H9 (cell line): ENCODE measurements around the gene ZNF611. TPM values are rescaled to one million over a fixed set of nuclear protein-coding genes. Genes with fewer than 3 reads are reported as not detected.

Source experiments
- DNase-seq: peaks from one replicate; pipeline ENCODE4 v3.0.0-alpha.2; 2017
- H2AFZ ChIP-seq: one replicate; pipeline ENCODE4 v1.6.1; 2013; ENCODE audit warnings: mild to moderate bottlenecking, low read length, control low read depth, moderate library complexity
- H2AK5ac ChIP-seq: 2 replicates; pipeline ENCODE4 v1.6.1; 2013; ENCODE audit warnings: low read length, control low read depth, mixed read lengths; ENCODE audit not compliant: insufficient read length
- H2BK120ac ChIP-seq: one replicate; pipeline ENCODE4 v1.6.1; 2013; ENCODE audit warnings: low read depth, mild to moderate bottlenecking, low read length, control low read depth, inconsistent platforms; ENCODE audit not compliant: poor library complexity, severe bottlenecking
- H2BK12ac ChIP-seq: 2 replicates; pipeline ENCODE4 v1.6.1; 2013; ENCODE audit warnings: low read length, control low read depth, mixed read lengths, low read depth; ENCODE audit not compliant: insufficient read length
- H2BK15ac ChIP-seq: 2 replicates; pipeline ENCODE4 v1.6.1; 2013; ENCODE audit warnings: low read depth, low read length, control low read depth
- H2BK20ac ChIP-seq: one replicate; pipeline ENCODE4 v1.6.1; 2013; ENCODE audit warnings: low read depth, mild to moderate bottlenecking, low read length, control low read depth, inconsistent platforms; ENCODE audit not compliant: poor library complexity, severe bottlenecking
- H2BK5ac ChIP-seq: 2 replicates; pipeline ENCODE4 v1.6.1; 2013; ENCODE audit warnings: low read length, control low read depth, mixed read lengths; ENCODE audit not compliant: insufficient read length
- H3K14ac ChIP-seq: 2 replicates; pipeline ENCODE4 v1.6.1; 2013; ENCODE audit warnings: low read length, control low read depth; ENCODE audit not compliant: insufficient read depth
- H3K18ac ChIP-seq: 2 replicates; pipeline ENCODE4 v1.6.1; 2013; ENCODE audit warnings: low read depth, mild to moderate bottlenecking, mixed read lengths, low read length, control low read depth; ENCODE audit not compliant: insufficient read length
- H3K23ac ChIP-seq: 2 replicates; pipeline ENCODE4 v1.6.1; 2013; ENCODE audit warnings: low read length, control low read depth, mixed read lengths, low read depth; ENCODE audit not compliant: insufficient read length
- H3K23me2 ChIP-seq: 2 replicates; pipeline ENCODE4 v1.6.1; 2013; ENCODE audit warnings: low read depth, mild to moderate bottlenecking, mixed read lengths, low read length, control low read depth; ENCODE audit not compliant: insufficient read length, poor library complexity, severe bottlenecking
- H3K27ac ChIP-seq: 2 replicates; pipeline ENCODE4 v1.5.1; 2013; ENCODE audit warnings: low read length, control low read depth, mixed read lengths, low read depth; ENCODE audit not compliant: insufficient read length
- H3K27me3 ChIP-seq: 2 replicates; pipeline ENCODE4 v1.6.1; 2013; ENCODE audit warnings: low read length, control low read depth, inconsistent platforms; ENCODE audit not compliant: insufficient read depth
- H3K4ac ChIP-seq: 2 replicates; pipeline ENCODE4 v1.6.1; 2013; ENCODE audit warnings: low read depth, mild to moderate bottlenecking, control low read depth, inconsistent platforms, low read length, moderate library complexity
- H3K4me1 ChIP-seq: 2 replicates; pipeline ENCODE4 v1.6.1; 2013; ENCODE audit warnings: low read length, control low read depth, inconsistent platforms; ENCODE audit not compliant: insufficient read depth
- H3K4me2 ChIP-seq: 2 replicates; pipeline ENCODE4 v1.6.1; 2013; ENCODE audit warnings: low read length, control low read depth, mixed read lengths; ENCODE audit not compliant: insufficient read length, insufficient read depth
- H3K56ac ChIP-seq: 2 replicates; pipeline ENCODE4 v1.6.1; 2013; ENCODE audit warnings: low read depth, mild to moderate bottlenecking, mixed read lengths, low read length, control low read depth; ENCODE audit not compliant: insufficient read length
- H3K79me1 ChIP-seq: 2 replicates; pipeline ENCODE4 v1.6.1; 2013; ENCODE audit warnings: low read depth, mild to moderate bottlenecking, moderate library complexity, low read length, control low read depth, inconsistent platforms; ENCODE audit not compliant: insufficient read depth, poor library complexity, severe bottlenecking
- H3K79me2 ChIP-seq: 2 replicates; pipeline ENCODE4 v1.6.1; 2013; ENCODE audit warnings: low read length, control low read depth, inconsistent platforms; ENCODE audit not compliant: insufficient read depth
- H3K9ac ChIP-seq: 2 replicates; pipeline ENCODE4 v1.6.1; 2013; ENCODE audit warnings: low read length, control low read depth, mixed read lengths; ENCODE audit not compliant: insufficient read length; ENCODE audit errors: extremely low read depth
- H3K9me3 ChIP-seq: one replicate; pipeline ENCODE4 v1.6.1; 2013; ENCODE audit warnings: low read depth, low read length, inconsistent platforms; ENCODE audit not compliant: control insufficient read depth
- H3T11ph ChIP-seq: one replicate; pipeline ENCODE4 v1.6.1; 2013; ENCODE audit warnings: mild to moderate bottlenecking, low read length, control low read depth, inconsistent platforms
- H4K20me1 ChIP-seq: one replicate; pipeline ENCODE4 v1.6.1; 2013; ENCODE audit not compliant: control insufficient read depth, insufficient read length, insufficient read depth
- H4K5ac ChIP-seq: 2 replicates; pipeline ENCODE4 v1.6.1; 2013; ENCODE audit warnings: low read depth, mild to moderate bottlenecking, mixed read lengths, low read length, control low read depth; ENCODE audit not compliant: insufficient read length
- H4K8ac ChIP-seq: replicated peaks from 2 replicates; pipeline ENCODE4 v1.6.1; 2013; ENCODE audit warnings: low read length, control low read depth, mixed read lengths, low read depth; ENCODE audit not compliant: insufficient read length
- H4K91ac ChIP-seq: 2 replicates; pipeline ENCODE4 v1.6.1; 2013; ENCODE audit warnings: low read depth, mild to moderate bottlenecking, moderate library complexity, mixed read lengths, low read length, control low read depth; ENCODE audit not compliant: insufficient read length
- H3K27ac Mint-ChIP-seq, 3 experiments: 2 replicates in 2 of 3; 3 replicates in 1 of 3; pipeline ENCODE4 v1.8.0; 2020 to 2021; ENCODE audit warnings: mixed read lengths in 3 of 3, mild to moderate bottlenecking in 1 of 3, moderate library complexity in 1 of 3
- H3K27me3 Mint-ChIP-seq: 2 replicates; pipeline ENCODE4 v1.8.0; 2021; ENCODE audit warnings: low read depth, mild to moderate bottlenecking, moderate library complexity, mixed read lengths
- H3K36me3 Mint-ChIP-seq, 3 experiments: 2 replicates in 2 of 3; 3 replicates in 1 of 3; pipeline ENCODE4 v1.8.0; 2020 to 2021; ENCODE audit warnings: low read depth in 3 of 3, mixed read lengths in 3 of 3; ENCODE audit not compliant: insufficient read depth in 1 of 3
- H3K4me1 Mint-ChIP-seq, 2 experiments: 2 replicates each; pipeline ENCODE4 v1.8.0; 2020; ENCODE audit warnings: mixed read lengths in 2 of 2
- H3K4me3 Mint-ChIP-seq, 2 experiments: 2 replicates in 1 of 2; 3 replicates in 1 of 2; pipeline ENCODE4 v1.8.0; 2020 to 2021; ENCODE audit warnings: mild to moderate bottlenecking in 2 of 2, mixed read lengths in 2 of 2, moderate library complexity in 1 of 2
- H3K9me3 Mint-ChIP-seq, 2 experiments: 2 replicates in 1 of 2; 3 replicates in 1 of 2; pipeline ENCODE4 v1.8.0; 2020; ENCODE audit warnings: mild to moderate bottlenecking in 2 of 2, mixed read lengths in 2 of 2, moderate library complexity in 1 of 2
- CTCF ChIP-seq: fragments of 200-600 bp; sonication (generic); conservative IDR thresholded peaks from 3 replicates; pipeline ENCODE4 v1.8.0; 2021; ENCODE audit warnings: antibody characterized with exemption, mild to moderate bottlenecking
- WGBS: extraction: QIAGEN DNeasy Blood & Tissue Kit; methylation state at CpG from one replicate; pipeline ENCODE4 v1.1.7; 2013; ENCODE audit warnings: missing lambda C conversion rate, low lambda C conversion rate, mixed read lengths; ENCODE audit not compliant: insufficient read length; ENCODE audit errors: extremely low coverage; 5-methylcytosine and 5-hydroxymethylcytosine counted together
- total RNA-seq: library from RNA; stranded (reverse); gene quantifications from 2 replicates; pipeline ENCODE4 v1.2.1, GENCODE V29; 2021

The ZNF611 gene
- total RNA-seq, 1 experiment from 2014 or later = 25.6 TPM

DNA sequence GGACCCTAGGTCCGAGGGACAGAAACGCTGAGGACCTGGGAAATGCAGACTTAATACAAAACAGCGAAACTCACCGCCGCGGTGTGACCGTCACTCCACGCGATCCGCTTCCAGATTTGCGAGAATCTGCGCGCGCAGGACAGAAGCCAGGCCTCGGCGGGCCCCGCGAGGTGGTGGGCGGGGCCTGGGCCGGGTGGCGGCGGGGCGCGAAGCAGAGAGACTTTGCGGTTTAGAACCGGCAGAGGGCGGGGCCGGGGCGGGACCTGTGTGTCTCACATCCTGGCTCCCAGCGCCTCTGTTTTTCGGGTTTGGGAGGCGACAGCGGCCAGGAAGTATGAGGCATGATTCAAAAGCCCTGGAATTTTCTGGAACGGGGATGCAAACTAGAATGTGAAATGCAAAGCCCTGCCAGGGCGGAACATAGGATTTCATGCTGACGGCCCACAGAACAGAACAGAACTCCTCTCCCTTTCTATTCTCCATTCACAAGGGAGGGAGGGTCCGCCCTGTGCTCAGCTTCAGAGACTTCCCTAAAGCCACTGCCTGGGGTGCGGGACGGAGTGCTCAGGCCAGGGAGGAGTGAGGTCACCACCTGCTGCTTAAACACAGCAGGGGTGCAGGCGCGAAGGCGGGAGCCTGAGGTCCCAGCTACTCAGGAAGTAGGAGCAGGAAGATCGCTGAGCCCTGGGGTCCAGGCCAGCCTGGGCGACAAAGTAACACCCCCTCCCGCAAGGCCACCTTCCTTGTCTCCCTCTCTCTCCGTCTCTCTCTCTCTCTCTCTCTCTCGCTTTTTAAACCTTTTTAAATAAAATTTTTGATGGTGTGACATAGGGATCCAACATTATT, 44.3 kb downstream of the ZNF611 start:
- Histone ChIP-seq H3K4me2 (peak overlapping the region; percentile 81), H3K23me2 (peaks cover 13% of the 10 kb centered on the region), H3K27me3 (no peaks in the 10 kb centered on the region; the same call in 1 of the 2 replicates), H3K9ac (peak overlapping the region; percentile 55), H2BK12ac (no peak overlapping the region), H3K9me3 (no peaks in the 10 kb centered on the region), H3K14ac (no peak overlapping the region), H2BK15ac (no peak overlapping the region), H3K56ac (no peak overlapping the region), H4K20me1 (no peaks in the 10 kb centered on the region), H3K79me2 (no peaks in the 10 kb centered on the region), H3T11ph (no peak overlapping the region), H3K23ac (no peak overlapping the region), H3K27ac (peak overlapping the region; percentile 26), H3K79me1 (no peaks in the 10 kb centered on the region), H3K4ac (no peak overlapping the region), H3K18ac (peak overlapping the region; percentile 15), H2BK20ac (no peak overlapping the region), H2BK5ac (no peak overlapping the region), H2AFZ (peak overlapping the region; percentile 41), H2BK120ac (no peak overlapping the region), H4K8ac (no peak overlapping the region), H3K4me1 (no peaks in the 10 kb centered on the region), H4K5ac (peak overlapping the region; percentile 42), H2AK5ac (no peak overlapping the region), H4K91ac (no peak overlapping the region)
- no CpG with 5 or more reads among the region's 47 CpGs for WGBS
- Mint-ChIP-seq H3K36me3 (peaks cover 0 to 2% (median 0%) of the 10 kb centered on the region in 3 experiments; a peak in 3 of 7 replicates), H3K9me3 (peaks cover 3 to 4% of the 10 kb centered on the region in 2 experiments; a peak in 3 of 5 replicates), H3K4me3 (peak overlapping the region; percentile 90 to 96), H3K27me3 (peaks cover 28% of the 10 kb centered on the region), H3K27ac (peak overlapping the region; percentile 20 to 94 (median 91); a peak in 5 of 7 replicates), H3K4me1 (peaks cover 18 to 20% of the 10 kb centered on the region in 2 experiments)
- peak; percentile 50 for TF ChIP-seq CTCF
- peak; percentile 95 for DNase-seq
